Mesothelial cell of epicardium (in vitro differentiated cells): Measurements from ENCODE around the gene AAMP. TPM values are rescaled to one million over a fixed set of nuclear protein-coding genes. Genes with fewer than 3 reads are reported as not detected.

ENCODE experiments used
- DNase-seq, 2 experiments: peaks; one replicate each; pipeline ENCODE4 v3.0.0; 2021; ENCODE audit warnings: low spot score in 2 of 2; ENCODE audit not compliant: unreplicated experiment in 2 of 2
- H3K27ac Mint-ChIP-seq: 2 replicates; pipeline ENCODE4 v1.8.0; 2021; ENCODE audit warnings: mixed read lengths
- H3K27me3 Mint-ChIP-seq: 2 replicates; pipeline ENCODE4 v1.8.0; 2021; ENCODE audit warnings: low read depth, mixed read lengths
- H3K36me3 Mint-ChIP-seq: 2 replicates; pipeline ENCODE4 v1.8.0; 2021; ENCODE audit warnings: mixed read lengths
- H3K4me1 Mint-ChIP-seq: 2 replicates; pipeline ENCODE4 v1.8.0; 2021; ENCODE audit warnings: mixed read lengths
- H3K4me3 Mint-ChIP-seq: 2 replicates; pipeline ENCODE4 v1.8.0; 2021; ENCODE audit warnings: mild to moderate bottlenecking, moderate library complexity, mixed read lengths
- H3K9me3 Mint-ChIP-seq: 2 replicates; pipeline ENCODE4 v1.8.0; 2021; ENCODE audit warnings: mixed read lengths
- total RNA-seq: library from RNA; stranded (reverse); gene quantifications from 3 replicates; pipeline ENCODE4 v1.2.1, GENCODE V29; 2021
- TF ChIP-seq, protein P1 (sequence below): fragments of 200-600 bp; sonication (generic); IDR thresholded peaks from one replicate; pipeline ENCODE4 v1.5.0; 2021; ENCODE audit warnings: antibody characterized with exemption; ENCODE audit not compliant: unreplicated experiment

Gene AAMP
- total RNA-seq, 1 donor from 2014 or later, result 66.6 TPM

DNA sequence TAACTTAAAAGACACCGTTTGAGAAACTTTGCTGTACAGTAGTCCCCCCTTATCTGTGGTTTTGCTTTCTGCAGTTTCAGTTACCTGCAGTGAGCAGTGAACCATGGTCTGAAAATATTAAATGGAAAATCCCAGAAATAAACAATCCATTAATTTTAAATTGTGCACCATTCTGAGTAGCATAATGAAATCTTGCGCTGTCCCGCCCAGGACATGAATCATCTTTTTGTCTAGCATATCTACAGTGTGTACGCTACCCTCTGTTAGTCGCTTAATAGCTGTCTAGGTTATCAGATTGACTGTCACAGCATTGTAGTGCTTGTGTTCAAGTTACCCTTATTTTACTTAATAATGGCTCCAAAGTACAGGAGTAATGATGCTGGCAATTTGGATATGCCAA, 46.9 kb downstream of the AAMP start:
- DNase-seq, result no peak
- H3K9me3 Mint-ChIP-seq, result no peaks in the 10 kb centered on the region
- TF ChIP-seq, protein P1, sequence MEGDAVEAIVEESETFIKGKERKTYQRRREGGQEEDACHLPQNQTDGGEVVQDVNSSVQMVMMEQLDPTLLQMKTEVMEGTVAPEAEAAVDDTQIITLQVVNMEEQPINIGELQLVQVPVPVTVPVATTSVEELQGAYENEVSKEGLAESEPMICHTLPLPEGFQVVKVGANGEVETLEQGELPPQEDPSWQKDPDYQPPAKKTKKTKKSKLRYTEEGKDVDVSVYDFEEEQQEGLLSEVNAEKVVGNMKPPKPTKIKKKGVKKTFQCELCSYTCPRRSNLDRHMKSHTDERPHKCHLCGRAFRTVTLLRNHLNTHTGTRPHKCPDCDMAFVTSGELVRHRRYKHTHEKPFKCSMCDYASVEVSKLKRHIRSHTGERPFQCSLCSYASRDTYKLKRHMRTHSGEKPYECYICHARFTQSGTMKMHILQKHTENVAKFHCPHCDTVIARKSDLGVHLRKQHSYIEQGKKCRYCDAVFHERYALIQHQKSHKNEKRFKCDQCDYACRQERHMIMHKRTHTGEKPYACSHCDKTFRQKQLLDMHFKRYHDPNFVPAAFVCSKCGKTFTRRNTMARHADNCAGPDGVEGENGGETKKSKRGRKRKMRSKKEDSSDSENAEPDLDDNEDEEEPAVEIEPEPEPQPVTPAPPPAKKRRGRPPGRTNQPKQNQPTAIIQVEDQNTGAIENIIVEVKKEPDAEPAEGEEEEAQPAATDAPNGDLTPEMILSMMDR, result no peak
- H3K27me3 Mint-ChIP-seq, result no peaks in the 10 kb centered on the region
- H3K4me1 Mint-ChIP-seq, result peaks cover 54% of the 10 kb centered on the region
- H3K4me3 Mint-ChIP-seq, result no peak overlapping the region
- peak overlapping the region; percentile 61 for H3K27ac Mint-ChIP-seq
- H3K36me3 Mint-ChIP-seq, result peaks cover 10% of the 10 kb centered on the region

DNA sequence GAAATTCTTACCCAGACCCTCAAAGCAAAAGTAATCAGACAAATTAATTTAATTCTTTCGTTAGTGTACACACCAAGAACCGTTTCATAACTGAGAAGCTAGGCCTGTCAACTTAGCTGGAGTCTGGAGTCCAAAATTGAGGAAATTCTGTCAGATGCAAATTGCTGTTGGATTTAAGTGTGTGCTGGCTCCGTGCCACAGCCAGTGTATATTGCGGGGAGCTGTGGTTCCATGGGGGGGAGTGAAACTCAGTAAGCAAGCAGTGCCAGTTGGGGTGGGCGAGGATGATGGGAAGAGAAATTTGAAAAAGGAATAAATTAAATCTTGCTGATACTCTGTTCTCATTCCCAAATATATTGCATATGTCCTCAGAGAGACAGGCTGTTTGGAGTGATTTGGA, 48.9 kb downstream of the AAMP start:
- Mint-ChIP-seq H3K36me3 (no peaks in the 10 kb centered on the region), H3K27me3 (no peaks in the 10 kb centered on the region), H3K4me1 (peaks cover 54% of the 10 kb centered on the region), H3K27ac (peak overlapping the region; percentile 89), H3K4me3 (no peak overlapping the region), H3K9me3 (no peaks in the 10 kb centered on the region)
- TF ChIP-seq, protein P1, result no peak
- DNase-seq, result no peak

DNA sequence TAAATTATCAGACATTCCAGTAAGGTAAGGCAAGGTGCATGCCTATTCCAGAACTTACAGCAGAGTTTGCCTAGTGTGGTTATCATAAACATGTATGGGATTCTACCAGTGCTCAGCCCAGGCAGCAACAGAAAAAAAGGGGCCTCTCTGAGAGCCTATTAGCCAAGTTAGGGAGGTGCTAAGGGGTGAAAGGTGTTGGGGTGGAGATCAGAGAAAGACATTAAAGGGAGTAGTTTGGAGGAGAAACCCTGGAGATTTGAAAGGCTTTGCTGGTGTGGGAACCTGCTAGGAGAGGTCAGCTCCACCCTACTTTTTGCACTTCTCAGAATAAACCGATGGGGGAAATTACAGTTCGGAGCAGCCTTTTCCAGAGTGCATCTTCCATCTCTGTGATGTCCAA, 50.0 kb downstream of the AAMP start:
- H3K9me3 Mint-ChIP-seq, result no peaks in the 10 kb centered on the region
- H3K4me3 Mint-ChIP-seq, result peak overlapping the region; percentile 86
- DNase-seq, result no peak
- H3K36me3 Mint-ChIP-seq, result no peaks in the 10 kb centered on the region
- peak overlapping the region; percentile 94 for H3K27ac Mint-ChIP-seq
- TF ChIP-seq, protein P1, result no peak
- H3K27me3 Mint-ChIP-seq, result no peaks in the 10 kb centered on the region
- peaks cover 54% of the 10 kb centered on the region for H3K4me1 Mint-ChIP-seq

DNA sequence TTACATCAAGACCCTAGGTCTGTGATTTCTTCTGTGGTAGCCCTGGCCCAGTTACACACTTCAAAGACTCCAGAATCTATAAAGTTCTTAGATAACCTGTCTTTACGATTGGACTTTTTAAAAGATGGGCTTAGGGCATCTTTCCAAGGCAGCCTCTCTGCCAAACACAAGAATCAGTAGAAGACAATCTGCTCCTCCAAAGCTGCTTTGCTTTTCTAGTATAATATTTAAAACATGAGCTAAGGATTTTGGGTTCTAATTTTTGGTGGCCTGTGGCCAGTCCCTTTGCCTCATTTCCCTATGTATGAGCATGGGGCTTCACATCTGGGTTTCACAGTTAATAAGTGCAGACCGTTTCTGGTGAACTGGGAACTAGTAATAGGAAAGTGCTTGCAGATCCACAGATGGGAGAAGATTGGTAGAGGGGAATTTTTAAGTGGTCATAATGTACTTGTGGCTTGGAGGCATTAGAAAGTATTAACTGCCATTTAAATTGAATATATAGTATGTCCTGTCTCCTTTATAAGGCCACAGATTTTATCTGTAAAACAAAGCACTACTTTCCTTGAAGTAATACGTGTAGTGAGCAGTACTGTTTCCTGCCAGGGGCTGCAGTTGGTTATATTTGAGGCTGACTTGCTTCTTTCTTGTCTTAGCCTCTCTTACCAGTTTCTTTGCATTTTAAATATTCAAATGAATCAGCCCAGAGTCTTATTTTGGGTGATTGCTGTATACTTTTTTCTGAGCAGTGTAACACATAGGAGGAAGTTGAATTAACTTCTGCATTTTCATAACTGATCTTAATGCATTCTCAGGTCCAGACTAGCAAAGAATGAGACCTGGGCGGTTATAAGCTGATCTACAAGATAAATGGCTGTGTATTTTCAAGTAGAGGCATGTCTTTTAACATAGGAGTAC, 51.4 kb downstream of the AAMP start:
- no peak for DNase-seq
- H3K9me3 Mint-ChIP-seq, result no peaks in the 10 kb centered on the region
- no peaks in the 10 kb centered on the region for H3K27me3 Mint-ChIP-seq
- peak overlapping the region; percentile 94 for H3K27ac Mint-ChIP-seq
- H3K36me3 Mint-ChIP-seq, result no peaks in the 10 kb centered on the region
- peak overlapping the region; percentile 86 for H3K4me3 Mint-ChIP-seq
- peaks cover 52% of the 10 kb centered on the region for H3K4me1 Mint-ChIP-seq
- TF ChIP-seq, protein P1, result no peak

DNA sequence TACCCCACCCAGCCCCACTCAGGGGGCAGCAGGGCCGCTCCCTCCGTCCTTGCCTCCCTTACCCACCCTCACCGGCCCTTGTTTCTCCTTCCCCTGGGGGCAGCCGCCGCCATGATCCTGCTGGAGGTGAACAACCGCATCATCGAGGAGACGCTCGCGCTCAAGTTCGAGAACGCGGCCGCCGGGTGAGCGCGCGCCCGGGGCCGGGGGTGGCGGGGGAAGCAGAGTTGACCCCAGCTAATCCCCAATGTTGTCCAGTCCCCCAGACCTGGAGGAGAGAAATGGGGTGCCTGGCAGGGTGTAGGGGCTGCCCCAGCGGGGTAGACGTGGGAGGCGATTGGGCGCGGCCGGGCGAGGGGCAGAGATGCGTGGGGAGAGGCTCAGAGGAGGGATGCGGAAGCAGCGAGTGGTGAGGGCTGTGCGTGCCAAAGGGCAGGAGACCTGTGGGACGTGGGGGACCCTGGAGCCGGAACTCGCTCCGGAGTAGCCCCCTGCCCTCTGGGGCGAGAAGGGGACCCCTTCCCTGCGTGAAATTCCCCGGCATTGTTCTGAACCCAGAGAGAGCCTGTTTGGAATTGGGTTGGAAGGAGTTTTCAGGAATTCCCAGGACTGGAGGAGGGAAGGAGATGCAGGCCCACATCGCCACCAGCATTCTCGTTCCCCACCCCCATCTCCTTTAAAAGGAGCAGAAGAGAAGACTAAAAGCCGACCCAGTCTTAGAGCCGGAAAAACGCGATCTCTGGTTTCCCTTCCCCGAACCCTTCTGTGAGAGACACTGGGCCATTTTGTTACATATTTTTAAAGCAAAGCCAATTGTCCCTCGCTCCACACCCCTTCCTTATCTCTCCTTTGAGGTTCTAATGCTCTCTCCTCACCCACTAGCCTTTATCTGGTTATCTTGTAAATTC, 52.3 kb downstream of the AAMP start:
- Mint-ChIP-seq H3K27me3 (peaks cover 2% of the 10 kb centered on the region), H3K27ac (peak overlapping the region; percentile 94), H3K36me3 (no peaks in the 10 kb centered on the region), H3K4me3 (peak overlapping the region; percentile 86), H3K9me3 (no peaks in the 10 kb centered on the region), H3K4me1 (peaks cover 44% of the 10 kb centered on the region)
- TF ChIP-seq, protein P1, result no peak
- peak; percentile 35 to 60 for DNase-seq
